Retinal pigment epithelial cell (primary cell): ENCODE data around the gene SHROOM3.

Experiments
- DNase-seq: peaks from one replicate; pipeline ENCODE4 v3.0.0-alpha.2; 2010; ENCODE audit warnings: low read depth
- H3K4me3 ChIP-seq: 2 replicates; pipeline ENCODE4 v1.5.1; 2011; ENCODE audit warnings: mild to moderate bottlenecking, low read length, control low read depth, moderate library complexity
- TF ChIP-seq, protein P1 (sequence below): conservative IDR thresholded peaks from 2 replicates; pipeline ENCODE4 v1.5.1; 2011; ENCODE audit warnings: low read depth, low read length, control low read depth, inconsistent platforms

SHROOM3 gene

DNA sequence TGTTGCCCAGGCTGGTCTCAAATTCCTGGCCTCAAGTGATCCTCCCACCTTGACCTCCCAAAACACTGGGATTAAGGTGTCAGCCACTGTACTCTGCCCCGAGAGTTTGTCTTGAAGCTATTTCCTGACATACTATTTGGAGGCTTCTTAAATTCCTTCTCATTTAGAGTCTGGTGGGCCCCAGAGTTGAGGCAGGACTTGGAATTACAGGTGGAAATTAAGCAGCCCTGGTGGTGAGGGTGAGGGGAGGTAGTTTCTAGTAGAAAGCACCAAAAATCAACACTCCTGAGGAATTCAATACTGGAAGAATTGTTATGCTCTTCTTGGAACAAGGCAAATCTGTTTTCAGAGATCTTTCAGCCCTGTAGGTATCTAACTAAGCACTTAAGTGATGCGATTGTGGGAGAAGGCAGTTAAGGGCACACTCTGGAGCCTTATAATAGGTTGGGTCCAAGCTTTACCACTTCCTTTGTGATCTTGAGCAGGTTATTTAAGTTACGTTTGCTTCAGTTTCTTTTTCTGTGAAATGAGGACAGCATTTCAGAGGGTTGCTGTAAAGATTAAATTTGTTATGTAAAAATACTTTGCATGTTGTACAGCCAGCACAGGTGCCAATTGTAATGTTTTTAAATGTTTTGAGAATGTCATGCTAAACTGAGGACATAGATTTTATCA, 262.2 kb downstream of the SHROOM3 start:
- no peak overlapping the region for H3K4me3 ChIP-seq
- DNase-seq = no peak
- TF ChIP-seq, protein P1, sequence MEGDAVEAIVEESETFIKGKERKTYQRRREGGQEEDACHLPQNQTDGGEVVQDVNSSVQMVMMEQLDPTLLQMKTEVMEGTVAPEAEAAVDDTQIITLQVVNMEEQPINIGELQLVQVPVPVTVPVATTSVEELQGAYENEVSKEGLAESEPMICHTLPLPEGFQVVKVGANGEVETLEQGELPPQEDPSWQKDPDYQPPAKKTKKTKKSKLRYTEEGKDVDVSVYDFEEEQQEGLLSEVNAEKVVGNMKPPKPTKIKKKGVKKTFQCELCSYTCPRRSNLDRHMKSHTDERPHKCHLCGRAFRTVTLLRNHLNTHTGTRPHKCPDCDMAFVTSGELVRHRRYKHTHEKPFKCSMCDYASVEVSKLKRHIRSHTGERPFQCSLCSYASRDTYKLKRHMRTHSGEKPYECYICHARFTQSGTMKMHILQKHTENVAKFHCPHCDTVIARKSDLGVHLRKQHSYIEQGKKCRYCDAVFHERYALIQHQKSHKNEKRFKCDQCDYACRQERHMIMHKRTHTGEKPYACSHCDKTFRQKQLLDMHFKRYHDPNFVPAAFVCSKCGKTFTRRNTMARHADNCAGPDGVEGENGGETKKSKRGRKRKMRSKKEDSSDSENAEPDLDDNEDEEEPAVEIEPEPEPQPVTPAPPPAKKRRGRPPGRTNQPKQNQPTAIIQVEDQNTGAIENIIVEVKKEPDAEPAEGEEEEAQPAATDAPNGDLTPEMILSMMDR = no peak

- TF ChIP-seq, protein P1 = no peak
- DNase-seq = no peak
- no peak overlapping the region for H3K4me3 ChIP-seq
Measured at GRCh38 chr4:76698141-76698540, 263.1 kb downstream of the SHROOM3 start.

DNA sequence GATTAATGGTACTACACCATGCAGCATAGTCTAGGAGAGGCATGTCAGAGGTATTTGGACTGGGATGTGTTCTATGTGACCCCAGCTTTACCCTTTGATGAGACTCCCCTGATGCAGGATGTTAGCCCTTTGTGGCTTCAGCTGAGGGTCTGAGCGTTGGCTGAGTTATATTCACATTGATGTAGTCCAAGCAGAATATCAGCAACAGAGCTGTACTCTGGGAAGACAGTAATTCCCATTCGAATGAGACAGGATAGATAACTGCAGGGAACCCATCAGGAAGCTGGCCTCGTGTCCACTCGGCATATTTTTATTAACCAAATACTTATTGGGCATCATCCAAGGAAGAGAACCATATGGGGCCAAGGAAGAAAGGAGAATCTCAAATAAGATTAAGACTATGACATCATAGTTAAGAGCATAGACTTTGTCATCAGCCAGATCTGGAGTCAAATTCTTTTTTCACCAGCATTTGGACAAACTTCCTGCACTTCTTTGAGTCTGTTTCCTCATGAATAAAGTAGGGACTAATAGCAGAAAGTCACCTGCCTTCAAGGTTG, 264.8 kb downstream of the SHROOM3 start:
- TF ChIP-seq, protein P1 = no peak
- no peak for DNase-seq
- H3K4me3 ChIP-seq = no peak overlapping the region

DNA sequence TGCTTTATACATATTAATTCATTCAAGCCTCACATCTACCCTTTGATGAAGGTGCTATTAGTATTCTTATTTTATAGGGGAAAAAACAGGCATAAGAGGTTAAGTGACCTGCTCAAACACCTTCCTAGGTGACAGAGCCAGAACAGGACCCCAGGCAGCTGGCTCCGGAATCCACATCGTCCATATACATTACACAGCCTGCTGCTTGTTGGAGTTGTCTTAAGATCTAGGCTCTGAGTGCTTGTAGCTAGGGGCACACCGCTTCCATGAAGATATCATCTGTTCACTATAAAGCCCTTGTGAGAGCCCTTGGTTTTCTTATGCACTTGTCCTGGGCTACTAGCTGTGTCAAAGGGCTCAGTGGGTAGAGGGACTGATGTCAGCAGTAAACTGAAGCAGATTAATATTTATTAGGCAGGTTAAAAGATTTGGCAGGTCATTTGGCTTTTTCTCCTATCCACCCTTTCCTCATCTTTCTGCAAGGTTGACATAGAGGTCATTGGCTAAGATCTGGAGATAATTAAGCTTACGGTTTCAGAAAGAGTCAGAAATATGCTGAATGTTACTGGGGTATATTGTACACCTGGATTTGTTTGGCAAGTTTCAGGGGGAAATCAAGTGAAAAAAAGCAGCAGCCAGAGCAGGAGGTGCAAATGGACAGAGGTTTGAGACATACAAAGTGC, 267.6 kb downstream of the SHROOM3 start:
- DNase-seq = no peak
- TF ChIP-seq, protein P1 = no peak
- H3K4me3 ChIP-seq = no peak overlapping the region

DNA sequence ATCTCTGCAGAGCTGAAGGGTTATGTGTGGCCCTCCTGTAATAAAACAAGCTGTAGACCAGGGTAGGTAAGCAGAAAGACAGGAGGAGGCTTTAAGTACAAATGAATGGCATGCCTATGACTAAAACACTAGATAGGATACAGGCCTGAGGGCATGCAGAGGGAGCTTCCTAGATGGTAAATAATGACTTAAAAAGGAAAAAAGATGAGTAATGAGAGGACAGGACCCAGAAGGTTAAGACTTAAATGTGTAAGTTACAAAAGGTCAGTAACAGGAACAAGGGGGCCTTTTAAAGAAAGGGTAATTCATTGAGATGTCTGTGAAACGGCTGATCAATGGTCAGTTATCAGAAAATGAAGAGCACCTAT, 268.1 kb downstream of the SHROOM3 start:
- H3K4me3 ChIP-seq = no peak overlapping the region
- TF ChIP-seq, protein P1 = no peak
- no peak for DNase-seq

- no peak for DNase-seq
- H3K4me3 ChIP-seq = no peak overlapping the region
Measured at GRCh38 chr4:76703676-76704075, 268.6 kb downstream of the SHROOM3 start.

More at GRCh38 chr4:76703676-76704075, 268.6 kb downstream of the SHROOM3 start:
- TF ChIP-seq, protein P1 = no peak
